C4-2B (cell line): ENCODE data around the gene INSR.

Experiments
- H3K27ac ChIP-seq: fragments of 450-650 bp; 2 replicates; pipeline ENCODE4 v1.5.1; 2017
- CTCF ChIP-seq: fragments of 450-650 bp; conservative IDR thresholded peaks from 2 replicates; pipeline ENCODE4 v1.5.1; 2017; ENCODE audit warnings: mild to moderate bottlenecking
- ZFX ChIP-seq: fragments of 450-650 bp; IDR thresholded peaks from 2 replicates; pipeline ENCODE4 v1.6.1; 2017

INSR gene

GRCh38 chr19:7307590-7308218 is 13.5 kb upstream of the INSR start:
- TF ChIP-seq ZFX = no peak
- TF ChIP-seq CTCF = no peak
- H3K27ac ChIP-seq = no peak overlapping the region

GRCh38 chr19:7304200-7304599 is 10.0 kb upstream of the INSR start:
- H3K27ac ChIP-seq = no peak overlapping the region
- TF ChIP-seq CTCF = no peak
- TF ChIP-seq ZFX = no peak

- TF ChIP-seq ZFX = no peak
- TF ChIP-seq CTCF = no peak
- no peak overlapping the region for H3K27ac ChIP-seq
Measured at GRCh38 chr19:7303470-7303869, 9.3 kb upstream of the INSR start.

- TF ChIP-seq CTCF = no peak
- no peak for TF ChIP-seq ZFX
Measured at GRCh38 chr19:7301525-7301924, 7.3 kb upstream of the INSR start.

GRCh38 chr19:7297742-7298141 is 3.5 kb upstream of the INSR start:
- no peak overlapping the region for H3K27ac ChIP-seq

More at GRCh38 chr19:7301525-7301924, 7.3 kb upstream of the INSR start:
- no peak overlapping the region for H3K27ac ChIP-seq

GRCh38 chr19:7295912-7296536 is 1.8 kb upstream of the INSR start:
- no peak for TF ChIP-seq ZFX
- TF ChIP-seq CTCF = no peak
- no peak overlapping the region for H3K27ac ChIP-seq

More at GRCh38 chr19:7297742-7298141, 3.5 kb upstream of the INSR start:
- TF ChIP-seq ZFX = no peak
- no peak for TF ChIP-seq CTCF

- peak overlapping the region; percentile 73 for H3K27ac ChIP-seq
- TF ChIP-seq ZFX (no peak), CTCF (peak; percentile 82)
Measured at GRCh38 chr19:7294558-7295212, 471 bp upstream of the INSR start.
